HepG2 (cell line): ENCODE results near the gene IKZF3. TPM values are rescaled to one million over a fixed set of nuclear protein-coding genes. Genes with fewer than 3 reads are reported as not detected.

Experiments
- ATAC-seq: fragments of 200-7000 bp; cut with Tn5 transposase; 3 replicates; pipeline ENCODE4 v1.9.1; 2020; ENCODE audit warnings: mild to moderate bottlenecking, moderate library complexity
- BruUV-seq: library from RNA; stranded (reverse); fragments of 400-500 nt; replicated peaks from 2 replicates; lab custom pipeline; 2021; lab: Mats Ljungman, UMichigan
- CTCF ChIA-PET: fragments of 300-600 bp; formaldehyde crosslinking; extraction: SDS; loops from one replicate; lab custom pipeline; 2021; ENCODE audit warnings: low total read pairs, inconsistent platforms, low intra/inter-chr PET ratio; lab: Yijun Ruan, JAX
- POLR2A ChIA-PET: fragments of 350-600 bp; sonication (Branson Sonifier 250); formaldehyde crosslinking; loops from one replicate; lab custom pipeline; 2020; ENCODE audit warnings: antibody characterized with exemption, inconsistent platforms; lab: Yijun Ruan, JAX
- DNase-seq: peaks from one replicate; pipeline ENCODE4 v3.0.0-alpha.2; 2015; ENCODE audit warnings: low spot score
- FAIRE-seq: peaks from 3 replicates; lab custom pipeline; 2011; peaks lifted over from hg19 to GRCh38; lab: Jason Lieb, UNC
- H2AFZ ChIP-seq: one replicate; pipeline ENCODE4 v1.6.1; 2011; ENCODE audit warnings: low read length, inconsistent platforms
- H3K27ac ChIP-seq: fragments of 300-600 bp; 3 replicates; pipeline ENCODE4 v1.8.0; 2011; ENCODE audit warnings: mixed run types, mild to moderate bottlenecking, mixed read lengths, low read length, inconsistent platforms; ENCODE audit not compliant: insufficient read depth; ENCODE audit errors: extremely low read length
- H3K27me3 ChIP-seq, 2 experiments: fragments of 200-600 bp in 1 of 2; 2 replicates in 1 of 2; 3 replicates in 1 of 2; pipeline versions ENCODE4 v1.6.0 to v1.8.0; 2011; ENCODE audit warnings: low read length in 2 of 2, mild to moderate bottlenecking in 2 of 2, moderate library complexity in 2 of 2, inconsistent platforms in 1 of 2; ENCODE audit not compliant: insufficient read depth in 2 of 2, control insufficient read depth in 1 of 2
- H3K36me3 ChIP-seq, 2 experiments: fragments of 200-600 bp in 1 of 2; replicated peaks in 1 of 2; 2 replicates in 1 of 2; 3 replicates in 1 of 2; pipeline versions ENCODE4 v1.5.1 to v1.8.0; 2011; ENCODE audit warnings: low read length in 2 of 2, inconsistent platforms in 1 of 2; ENCODE audit not compliant: insufficient read depth in 2 of 2, control insufficient read depth in 1 of 2
- H3K4me1 ChIP-seq: 2 replicates; pipeline ENCODE4 v1.5.1; 2012; ENCODE audit warnings: low read length, inconsistent platforms; ENCODE audit not compliant: insufficient read depth
- H3K4me2 ChIP-seq: 2 replicates; pipeline ENCODE4 v1.6.0; 2011; ENCODE audit warnings: low read depth, low read length, inconsistent platforms
- H3K4me3 ChIP-seq, 3 experiments: fragments of 200-600 bp in 1 of 3; sonication (generic), shearing (Covaris generic) in 1 of 3; replicated peaks in 1 of 3; 2 replicates each; pipeline ENCODE4 v1.5.1; 2011 to 2016; ENCODE audit warnings: low read length in 3 of 3, inconsistent platforms in 2 of 3, low read depth in 2 of 3, mild to moderate bottlenecking in 2 of 3, control low read depth in 1 of 3, mixed read lengths in 1 of 3; ENCODE audit not compliant: insufficient read depth in 1 of 3
- H3K79me2 ChIP-seq: one replicate; pipeline ENCODE4 v1.6.1; 2011; ENCODE audit warnings: low read length, inconsistent platforms; ENCODE audit not compliant: insufficient read depth
- H3K9ac ChIP-seq: 2 replicates; pipeline ENCODE4 v1.6.0; 2011; ENCODE audit warnings: mild to moderate bottlenecking, low read depth, low read length, inconsistent platforms; ENCODE audit not compliant: insufficient read depth
- H3K9me3 ChIP-seq: 2 replicates; pipeline ENCODE4 v1.5.1; 2012; ENCODE audit warnings: mild to moderate bottlenecking, low read length
- H4K20me1 ChIP-seq: 2 replicates; pipeline ENCODE4 v1.6.0; 2011; ENCODE audit warnings: inconsistent platforms, mild to moderate bottlenecking, low read length, moderate library complexity; ENCODE audit not compliant: insufficient read depth
- BRD4 ChIP-seq: sonication (generic); formaldehyde crosslinking; IDR thresholded peaks from 2 replicates; pipeline ENCODE4 v1.4.0; 2020; ENCODE audit warnings: missing genetic modification reagents
- ETS1 ChIP-seq: sonication (generic); formaldehyde crosslinking; IDR thresholded peaks from 2 replicates; pipeline ENCODE4 v1.4.0; 2020; ENCODE audit warnings: missing genetic modification reagents
- ETV6 ChIP-seq: sonication (generic); formaldehyde crosslinking; conservative IDR thresholded peaks from 2 replicates; pipeline ENCODE4 v1.4.0; 2020; ENCODE audit warnings: missing genetic modification reagents
- JDP2 ChIP-seq: sonication (generic); formaldehyde crosslinking; IDR thresholded peaks from 2 replicates; pipeline ENCODE4 v1.8.1; 2022; ENCODE audit warnings: missing genetic modification reagents, borderline replicate concordance
- KDM5B ChIP-seq: sonication (generic); formaldehyde crosslinking; IDR thresholded peaks from 2 replicates; pipeline ENCODE4 v1.4.0; 2020; ENCODE audit warnings: missing genetic modification reagents, mild to moderate bottlenecking, borderline replicate concordance
- KLF12 ChIP-seq: sonication (generic); formaldehyde crosslinking; IDR thresholded peaks from 2 replicates; pipeline ENCODE4 v1.4.0; 2020; ENCODE audit warnings: missing genetic modification reagents, borderline replicate concordance
- SETDB1 ChIP-seq: sonication (generic); formaldehyde crosslinking; IDR thresholded peaks from 2 replicates; pipeline ENCODE4 v1.5.1; 2020; ENCODE audit warnings: missing genetic modification reagents, mild to moderate bottlenecking, borderline replicate concordance
- SMAD9 ChIP-seq: sonication (generic); formaldehyde crosslinking; IDR thresholded peaks from 2 replicates; pipeline ENCODE4 v1.5.1; 2020; ENCODE audit warnings: mild to moderate bottlenecking, missing genetic modification reagents
- SNAI1 ChIP-seq: sonication (generic); formaldehyde crosslinking; IDR thresholded peaks from 2 replicates; pipeline ENCODE4 v1.5.0; 2020; ENCODE audit warnings: mild to moderate bottlenecking, missing genetic modification reagents, borderline replicate concordance
- TAF1 ChIP-seq: sonication (generic); formaldehyde crosslinking; IDR thresholded peaks from 2 replicates; pipeline ENCODE4 v1.4.0; 2020; ENCODE audit warnings: missing genetic modification reagents
- ZBTB33 ChIP-seq: sonication (generic); formaldehyde crosslinking; IDR thresholded peaks from 2 replicates; pipeline ENCODE4 v1.4.0; 2020; ENCODE audit warnings: missing genetic modification reagents
- ZC3H4 ChIP-seq: sonication (generic); formaldehyde crosslinking; IDR thresholded peaks from 2 replicates; pipeline ENCODE4 v1.4.0; 2020; ENCODE audit warnings: missing genetic modification reagents, borderline replicate concordance
- ZNF256 ChIP-seq: sonication (generic); formaldehyde crosslinking; conservative IDR thresholded peaks from 2 replicates; pipeline ENCODE4 v1.4.0; 2020; ENCODE audit warnings: missing genetic modification reagents
- ZNF432 ChIP-seq: sonication (generic); formaldehyde crosslinking; IDR thresholded peaks from 2 replicates; pipeline ENCODE4 v1.5.0; 2020; ENCODE audit warnings: missing genetic modification reagents, mild to moderate bottlenecking, borderline replicate concordance
- ZNF543 ChIP-seq: sonication (generic); formaldehyde crosslinking; IDR thresholded peaks from 2 replicates; pipeline ENCODE4 v1.4.0; 2020; ENCODE audit warnings: mild to moderate bottlenecking, missing genetic modification reagents
- ZNF547 ChIP-seq: sonication (generic); formaldehyde crosslinking; IDR thresholded peaks from 2 replicates; pipeline ENCODE4 v1.5.1; 2020; ENCODE audit warnings: mild to moderate bottlenecking, missing genetic modification reagents
- ZNF619 ChIP-seq: sonication (generic); formaldehyde crosslinking; IDR thresholded peaks from 2 replicates; pipeline ENCODE4 v1.4.0; 2020; ENCODE audit warnings: mild to moderate bottlenecking, missing genetic modification reagents
- ZNF652 ChIP-seq: IDR thresholded peaks from 2 replicates; pipeline ENCODE4 v1.6.1; 2016; ENCODE audit warnings: low read depth, borderline replicate concordance
- ZNF678 ChIP-seq: sonication (generic); formaldehyde crosslinking; IDR thresholded peaks from 2 replicates; pipeline ENCODE4 v1.4.0; 2020; ENCODE audit warnings: mild to moderate bottlenecking, missing genetic modification reagents
- ZNF740 ChIP-seq: sonication (generic); formaldehyde crosslinking; IDR thresholded peaks from 2 replicates; pipeline ENCODE4 v1.4.0; 2020; ENCODE audit warnings: missing genetic modification reagents
- ZNF775 ChIP-seq: sonication (generic); formaldehyde crosslinking; IDR thresholded peaks from 2 replicates; pipeline ENCODE4 v1.4.0; 2020; ENCODE audit warnings: missing genetic modification reagents, mild to moderate bottlenecking, moderate library complexity, borderline replicate concordance
- ZNF777 ChIP-seq: sonication (generic); formaldehyde crosslinking; IDR thresholded peaks from 2 replicates; pipeline ENCODE4 v1.4.0; 2020; ENCODE audit warnings: missing genetic modification reagents
- WGBS: methylation state at CpG from one replicate; pipeline ENCODE4 v1.1.6; 2017; ENCODE audit warnings: low lambda C conversion rate; 5-methylcytosine and 5-hydroxymethylcytosine counted together
- in situ Hi-C: cut with HindIII; loops from 2 replicates; pipeline ENCODE4 v1.10.0; 2017; ENCODE audit warnings: low pct_unique_long_range_greater_than_20kb; ENCODE audit not compliant: extremely low pct_ligation_motif_present
- intact Hi-C: fragments of 100-400 bp; cut with micrococcal nuclease; formaldehyde crosslinking; loops from one replicate; pipeline ENCODE4 v1.10.0; 2022; ENCODE audit not compliant: unreplicated experiment
- polyA plus RNA-seq, 8 experiments: library from polyadenylated mRNA; depleted of rRNA in 3 of 8; stranded (reverse) in 7 of 8; unstranded in 1 of 8; fragments of >200 nt; fragmentation: Illumina TruSeq in 4 of 8; extraction: Trizol in 4 of 8; gene quantifications; 2 replicates each; pipeline versions ENCODE4 v1.2.1 to v1.2.3, GENCODE V29; 2011 to 2016; ENCODE audit warnings: low read depth in 4 of 8, missing spikeins in 1 of 8, mixed read lengths in 1 of 8; ENCODE audit not compliant: insufficient read depth in 1 of 8
- total RNA-seq, 5 experiments: library from RNA; depleted of rRNA; stranded (reverse); fragments of >200 nt; fragmentation: Illumina TruSeq; extraction: Trizol; gene quantifications; 2 replicates each; pipeline ENCODE4 v1.2.3, GENCODE V29; 2016; ENCODE audit warnings: low read depth in 1 of 5

IKZF3 gene
- total and polyA plus RNA-seq, 2 of the 13 experiments (the other 11 are each of a cell fraction or from before 2014, with no cell fraction given): not detected

GRCh38 chr17:39739885-39740356 is 124.2 kb downstream of the IKZF3 start:
- POLR2A ChIA-PET: interaction anchor here (0.7 to 3.0 kb wide), 20 partner anchors 9 to 289 kb away, joined by 3 to 79 read pairs (median 9); partner anchors contain the start of genes ERBB2, LRRC3C, MED1 and MIEN1
- FAIRE-seq: peak; percentile 23
- Histone ChIP-seq H3K36me3 (peaks cover 28 to 32% of the 10 kb centered on the region in 2 experiments), H3K4me1 (peaks cover 44% of the 10 kb centered on the region), H3K27me3 (no peaks in the 10 kb centered on the region; a peak in 1 of 5 replicates), H3K27ac (peak overlapping the region; percentile 97), H3K4me3 (peak overlapping the region; percentile 68 to 95 (median 76)), H3K9ac (peak overlapping the region; percentile 91), H4K20me1 (peaks cover 7% of the 10 kb centered on the region; the same call in 1 of the 2 replicates), H3K9me3 (no peaks in the 10 kb centered on the region), H3K79me2 (peaks cover 38% of the 10 kb centered on the region), H2AFZ (no peak overlapping the region), H3K4me2 (peak overlapping the region; percentile 94)
- no TSS peak for BruUV-seq
- peak; percentile 43 for DNase-seq
- 3% methylated on average over 9 of the region's 9 CpGs for WGBS
- ATAC-seq: peak; percentile 7
- CTCF ChIA-PET: interaction anchor here (1.6 to 2.4 kb wide), 2 partner anchors 9 to 14 kb away, joined by 4 to 11 read pairs; partner anchors contain the start of gene MIEN1
- in situ Hi-C loops: no loop called here
- intact Hi-C loops: loop anchor here (1.0 to 10.0 kb wide), 2 partner anchors 10 to 275 kb away; partner anchors contain the start of gene CDK12
- TF ChIP-seq SETDB1: 0 out of 2 replicates have a peak, but pooled peaks have one; percentile 53
- peak; percentile 87; the same call in 1 of the 2 replicates for TF ChIP-seq ZNF619
- TF ChIP-seq ZC3H4 (CRISPR knock-in tag): peak; percentile 60
- no peak for TF ChIP-seq ZNF432 (CRISPR knock-in tag)
- no peak for TF ChIP-seq BRD4 (CRISPR knock-in tag)
- TF ChIP-seq ZNF256 (CRISPR knock-in tag): peak; percentile 63; the same call in 1 of the 2 replicates
- TF ChIP-seq ZNF678 (CRISPR knock-in tag): peak; percentile 25; the same call in 1 of the 2 replicates
- TF ChIP-seq TAF1 (CRISPR knock-in tag): peak; percentile 10; the same call in 1 of the 2 replicates
- no peak for TF ChIP-seq SNAI1
- TF ChIP-seq KDM5B (CRISPR knock-in tag): no peak; the same call in 1 of the 2 replicates
- TF ChIP-seq ETS1 (CRISPR knock-in tag): peak; percentile 83; the same call in 1 of the 2 replicates
- TF ChIP-seq ZBTB33 (CRISPR knock-in tag): 0 out of 2 replicates have a peak, but pooled peaks have one; percentile 3
- peak; percentile 33 for TF ChIP-seq KLF12
- peak; percentile 17; the same call in 1 of the 2 replicates for TF ChIP-seq ZNF543 (CRISPR knock-in tag)
- 0 out of 2 replicates have a peak, but pooled peaks have one; percentile 60 for TF ChIP-seq SMAD9
- TF ChIP-seq ZNF547 (CRISPR knock-in tag): 0 out of 2 replicates have a peak, but pooled peaks have one; percentile 9
- no peak for TF ChIP-seq ZNF652
- TF ChIP-seq ZNF740 (CRISPR knock-in tag): 0 out of 2 replicates have a peak, but pooled peaks have one; percentile 0
- no peak for TF ChIP-seq JDP2 (CRISPR knock-in tag)
- TF ChIP-seq ZNF777 (CRISPR knock-in tag): peak; percentile 51
- no peak for TF ChIP-seq ETV6 (CRISPR knock-in tag)
- TF ChIP-seq ZNF775 (CRISPR knock-in tag): 0 out of 2 replicates have a peak, but pooled peaks have one; percentile 9
